ENCODE data around the gene PRKCA.

DNA sequence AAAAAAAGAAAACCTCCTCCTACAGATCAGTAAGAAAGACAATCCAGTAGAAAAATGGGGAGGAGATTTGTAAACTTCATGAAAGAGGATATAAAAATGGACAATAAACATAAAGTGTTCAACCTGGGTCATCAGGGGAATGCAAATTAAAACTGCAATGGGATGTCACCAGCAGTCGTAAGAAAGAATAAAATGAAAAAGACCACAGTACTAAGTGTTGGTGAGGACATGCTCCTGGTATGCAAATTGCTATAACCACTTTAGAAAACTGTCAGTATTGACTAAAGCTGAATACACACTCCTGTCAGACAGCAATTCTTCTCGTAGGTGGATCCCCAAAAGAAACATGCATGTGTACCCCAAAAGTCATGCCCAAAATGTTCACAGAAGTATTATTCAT is 267.2 kb downstream of the PRKCA start:
- no peak for TF ChIP-seq RARB (CRISPR knock-in tag; IDR thresholded peaks at IDR 0.05)
- no peak for TF ChIP-seq ISL1 (CRISPR knock-in tag; IDR thresholded peaks at IDR 0.05)
- TF ChIP-seq ZNF70 (CRISPR knock-in tag; IDR thresholded peaks at IDR 0.05) = no peak
- TF ChIP-seq OSR1 (CRISPR knock-in tag; IDR thresholded peaks at IDR 0.05) = no peak
- TF ChIP-seq ZNF565 (CRISPR knock-in tag; conservative IDR thresholded peaks at IDR 0.05; ENCODE audit: low read depth) = no peak
- TF ChIP-seq, protein P1, sequence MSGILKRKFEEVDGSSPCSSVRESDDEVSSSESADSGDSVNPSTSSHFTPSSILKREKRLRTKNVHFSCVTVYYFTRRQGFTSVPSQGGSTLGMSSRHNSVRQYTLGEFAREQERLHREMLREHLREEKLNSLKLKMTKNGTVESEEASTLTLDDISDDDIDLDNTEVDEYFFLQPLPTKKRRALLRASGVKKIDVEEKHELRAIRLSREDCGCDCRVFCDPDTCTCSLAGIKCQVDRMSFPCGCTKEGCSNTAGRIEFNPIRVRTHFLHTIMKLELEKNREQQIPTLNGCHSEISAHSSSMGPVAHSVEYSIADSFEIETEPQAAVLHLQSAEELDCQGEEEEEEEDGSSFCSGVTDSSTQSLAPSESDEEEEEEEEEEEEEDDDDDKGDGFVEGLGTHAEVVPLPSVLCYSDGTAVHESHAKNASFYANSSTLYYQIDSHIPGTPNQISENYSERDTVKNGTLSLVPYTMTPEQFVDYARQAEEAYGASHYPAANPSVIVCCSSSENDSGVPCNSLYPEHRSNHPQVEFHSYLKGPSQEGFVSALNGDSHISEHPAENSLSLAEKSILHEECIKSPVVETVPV (CRISPR knock-in tag; IDR thresholded peaks at IDR 0.05) = no peak
- no peak for TF ChIP-seq ESRRG (CRISPR knock-in tag; IDR thresholded peaks at IDR 0.05)
